IMR-90 (cell line): ENCODE data around the gene PARD6G. TPM values are rescaled to one million over a fixed set of nuclear protein-coding genes. Genes with fewer than 3 reads are reported as not detected.

Source experiments
- ATAC-seq: fragments of 200-7000 bp; cut with Tn5 transposase; 2 replicates; pipeline ENCODE4 v1.9.1; 2020; ENCODE audit warnings: low read depth, mild to moderate bottlenecking, moderate library complexity
- BruUV-seq: library from RNA; stranded (reverse); fragments of 400-500 nt; replicated peaks from 2 replicates; lab custom pipeline; 2021; lab: Mats Ljungman, UMichigan
- CTCF ChIA-PET: fragments of 300-600 bp; formaldehyde crosslinking; extraction: SDS; loops from one replicate; lab custom pipeline; 2021; ENCODE audit warnings: antibody characterized with exemption; lab: Yijun Ruan, JAX
- POLR2A ChIA-PET: fragments of 300-600 bp; sonication (Branson Sonifier 250); formaldehyde crosslinking; loops from one replicate; lab custom pipeline; 2022; ENCODE audit warnings: antibody characterized with exemption; ENCODE audit not compliant: unreplicated experiment; lab: Charles Lee
- DNase-seq: peaks from one replicate; pipeline ENCODE4 v3.0.0; 2013
- H2AFZ ChIP-seq: replicated peaks from 2 replicates; pipeline ENCODE3; 2013; ENCODE audit warnings: low read length, mild to moderate bottlenecking; ENCODE audit not compliant: poor library complexity
- H2AK5ac ChIP-seq: 2 replicates; pipeline ENCODE4 v1.6.1; 2013; ENCODE audit warnings: low read depth, low read length, inconsistent platforms
- H2AK9ac ChIP-seq: replicated peaks from 2 replicates; pipeline ENCODE3; 2013; ENCODE audit warnings: mild to moderate bottlenecking, low read depth, low read length, moderate library complexity; ENCODE audit not compliant: poor library complexity
- H2BK120ac ChIP-seq: 2 replicates; pipeline ENCODE4 v1.6.1; 2013; ENCODE audit warnings: low read depth, low read length, inconsistent platforms
- H2BK15ac ChIP-seq: 3 replicates; pipeline ENCODE4 v1.6.1; 2013; ENCODE audit warnings: low read depth, low read length, inconsistent platforms
- H2BK20ac ChIP-seq: 2 replicates; pipeline ENCODE4 v1.6.1; 2013; ENCODE audit warnings: low read depth, mild to moderate bottlenecking, inconsistent platforms, low read length, moderate library complexity
- H2BK5ac ChIP-seq: 2 replicates; pipeline ENCODE4 v1.6.1; 2013; ENCODE audit warnings: mild to moderate bottlenecking, low read depth, low read length, inconsistent platforms; ENCODE audit not compliant: poor library complexity, severe bottlenecking
- H3K14ac ChIP-seq: replicated peaks from 2 replicates; pipeline ENCODE4 v1.6.1; 2013; ENCODE audit warnings: low read depth, low read length, inconsistent platforms
- H3K18ac ChIP-seq: 2 replicates; pipeline ENCODE4 v1.6.1; 2013; ENCODE audit warnings: low read depth, low read length, control low read depth
- H3K23ac ChIP-seq: 2 replicates; pipeline ENCODE4 v1.6.1; 2013; ENCODE audit warnings: low read depth, low read length, inconsistent platforms
- H3K27ac ChIP-seq: 2 replicates; pipeline ENCODE4 v1.5.1; 2013; ENCODE audit warnings: mild to moderate bottlenecking, control low read depth, low read length; ENCODE audit not compliant: insufficient read depth
- H3K27me3 ChIP-seq: 2 replicates; pipeline ENCODE4 v1.6.1; 2013; ENCODE audit warnings: low read length; ENCODE audit not compliant: control insufficient read depth, insufficient read depth
- H3K36me3 ChIP-seq: 2 replicates; pipeline ENCODE4 v1.6.1; 2013; ENCODE audit warnings: low read length, mixed read lengths; ENCODE audit not compliant: control insufficient read depth, insufficient read depth
- H3K4ac ChIP-seq: 2 replicates; pipeline ENCODE4 v1.6.1; 2013; ENCODE audit warnings: low read depth, low read length, inconsistent platforms
- H3K4me1 ChIP-seq: 2 replicates; pipeline ENCODE4 v1.6.1; 2013; ENCODE audit warnings: low read length, mixed read lengths; ENCODE audit not compliant: control insufficient read depth, insufficient read depth
- H3K4me2 ChIP-seq: 2 replicates; pipeline ENCODE4 v1.6.1; 2013; ENCODE audit warnings: low read depth, mild to moderate bottlenecking, control low read depth, low read length, moderate library complexity
- H3K4me3 ChIP-seq: 2 replicates; pipeline ENCODE4 v1.5.1; 2013; ENCODE audit warnings: low read depth, mild to moderate bottlenecking, control low read depth, low read length, moderate library complexity; ENCODE audit not compliant: insufficient read depth
- H3K56ac ChIP-seq: 2 replicates; pipeline ENCODE4 v1.6.1; 2013; ENCODE audit warnings: low read length, inconsistent platforms; ENCODE audit not compliant: insufficient read depth; ENCODE audit errors: extremely low read depth
- H3K79me1 ChIP-seq, 2 experiments: 2 replicates each; pipeline ENCODE4 v1.6.1; 2013; ENCODE audit warnings: low read length in 2 of 2, inconsistent platforms in 1 of 2, low read depth in 1 of 2
- H3K9ac ChIP-seq: 2 replicates; pipeline ENCODE4 v1.6.1; 2013; ENCODE audit warnings: low read depth, low read length, control low read depth
- H3K9me1 ChIP-seq: 2 replicates; pipeline ENCODE4 v1.6.1; 2013; ENCODE audit warnings: low read length, inconsistent platforms; ENCODE audit not compliant: insufficient read depth
- H3K9me3 ChIP-seq: 2 replicates; pipeline ENCODE4 v1.6.1; 2013; ENCODE audit warnings: low read length; ENCODE audit not compliant: control insufficient read depth, insufficient read depth
- H4K20me1 ChIP-seq: 2 replicates; pipeline ENCODE4 v1.6.1; 2013; ENCODE audit warnings: low read length, inconsistent platforms; ENCODE audit not compliant: insufficient read depth
- H4K5ac ChIP-seq: 2 replicates; pipeline ENCODE4 v1.6.1; 2013; ENCODE audit warnings: mild to moderate bottlenecking, low read depth, low read length, control low read depth
- H4K8ac ChIP-seq, 2 experiments: 2 replicates each; pipeline ENCODE4 v1.6.1; 2013; ENCODE audit warnings: low read depth in 2 of 2, low read length in 2 of 2, control low read depth in 1 of 2, inconsistent platforms in 1 of 2
- H4K91ac ChIP-seq: 2 replicates; pipeline ENCODE4 v1.6.1; 2013; ENCODE audit warnings: low read depth, low read length, inconsistent platforms; ENCODE audit not compliant: insufficient read depth
- BHLHE40 ChIP-seq: fragments of 150-350 bp; IDR thresholded peaks from 2 replicates; pipeline ENCODE4 v1.6.1; 2016; ENCODE audit warnings: mild to moderate bottlenecking, low read depth, low read length
- CEBPB ChIP-seq: IDR thresholded peaks from 2 replicates; pipeline ENCODE4 v1.6.1; 2012; ENCODE audit warnings: low read depth, low read length, improper control_type of control experiment
- CHD1 ChIP-seq: IDR thresholded peaks from 2 replicates; pipeline ENCODE4 v1.6.1; 2012; ENCODE audit warnings: low read depth, low read length, improper control_type of control experiment
- FOS ChIP-seq: fragments of 150-350 bp; IDR thresholded peaks from 2 replicates; pipeline ENCODE4 v1.6.1; 2016; ENCODE audit warnings: low read depth, low read length
- MAFK ChIP-seq: IDR thresholded peaks from 2 replicates; pipeline ENCODE4 v1.6.1; 2012; ENCODE audit warnings: low read depth, low read length, improper control_type of control experiment
- MAZ ChIP-seq: IDR thresholded peaks from 2 replicates; pipeline ENCODE4 v1.6.1; 2012; ENCODE audit warnings: low read depth, mild to moderate bottlenecking, low read length, improper control_type of control experiment, moderate library complexity, borderline replicate concordance
- MXI1 ChIP-seq: IDR thresholded peaks from 2 replicates; pipeline ENCODE4 v1.6.1; 2012; ENCODE audit warnings: low read depth, mild to moderate bottlenecking, low read length, moderate library complexity, borderline replicate concordance
- NFE2L2 ChIP-seq: fragments of 150-350 bp; IDR thresholded peaks from 2 replicates; pipeline ENCODE4 v1.6.1; 2016; ENCODE audit warnings: low read depth, mild to moderate bottlenecking, low read length
- POLR2A ChIP-seq: IDR thresholded peaks from 2 replicates; pipeline ENCODE4 v1.6.1; 2012; ENCODE audit warnings: mild to moderate bottlenecking, low read depth, low read length
- SMC3 ChIP-seq: fragments of 150-350 bp; IDR thresholded peaks from 2 replicates; pipeline ENCODE4 v1.6.1; 2016; ENCODE audit warnings: low read depth, mild to moderate bottlenecking, antibody characterized with exemption, low read length, moderate library complexity
- WGBS, 2 experiments: methylation state at CpG; one replicate each; pipeline versions ENCODE4 v1.1.5 to v1.1.7; 2013; ENCODE audit warnings: missing lambda C conversion rate in 2 of 2; ENCODE audit not compliant: insufficient read length in 1 of 2; ENCODE audit errors: extremely low coverage in 2 of 2; 5-methylcytosine and 5-hydroxymethylcytosine counted together
- dilution Hi-C: fragments of 300-500 bp; cut with HindIII; formaldehyde crosslinking; loops from one replicate; pipeline ENCODE4 v1.14.3; 2018; ENCODE audit warnings: low sequenced_read_pairs; ENCODE audit not compliant: unreplicated experiment
- in situ Hi-C: fragments of 300-500 bp; cut with MboI; formaldehyde crosslinking; loops from 3 replicates; pipeline ENCODE4 v1.14.3; 2019; ENCODE audit warnings: low sequenced_read_pairs, inconsistent platforms, mixed read lengths
- intact Hi-C: fragments of 100-400 bp; cut with micrococcal nuclease; formaldehyde crosslinking; loops from 2 replicates; pipeline ENCODE4 v1.10.0; 2022
- polyA plus RNA-seq, 3 experiments: library from polyadenylated mRNA; depleted of rRNA; stranded (reverse); fragments of >200 nt; gene quantifications; 2 replicates each; pipeline ENCODE4 v1.2.3, GENCODE V29; 2012; ENCODE audit warnings: low replicate concordance in 1 of 3
- total RNA-seq: library from RNA; depleted of rRNA; stranded (reverse); fragments of >200 nt; gene quantifications from 2 replicates; pipeline ENCODE4 v1.2.3, GENCODE V29; 2012
- TF ChIP-seq, protein P1 (sequence below): conservative IDR thresholded peaks from 2 replicates; pipeline ENCODE4 v1.5.1; 2012; ENCODE audit warnings: mild to moderate bottlenecking, low read depth, low read length, improper control_type of control experiment
- TF ChIP-seq, protein P2 (sequence below): fragments of 150-350 bp; IDR thresholded peaks from 2 replicates; pipeline ENCODE4 v1.6.1; 2016; ENCODE audit warnings: low read depth, mild to moderate bottlenecking, low read length, moderate library complexity, borderline replicate concordance
- TF ChIP-seq, protein P3 (sequence below): fragments of 150-350 bp; IDR thresholded peaks from 2 replicates; pipeline ENCODE4 v1.6.1; 2017; ENCODE audit warnings: mild to moderate bottlenecking, antibody characterized with exemption, low read length, low read depth

Gene PARD6G
- total and polyA plus RNA-seq, 2 of the 4 experiments (the other 2 are of a cell fraction), result 2.5 to 4.6 TPM

DNA sequence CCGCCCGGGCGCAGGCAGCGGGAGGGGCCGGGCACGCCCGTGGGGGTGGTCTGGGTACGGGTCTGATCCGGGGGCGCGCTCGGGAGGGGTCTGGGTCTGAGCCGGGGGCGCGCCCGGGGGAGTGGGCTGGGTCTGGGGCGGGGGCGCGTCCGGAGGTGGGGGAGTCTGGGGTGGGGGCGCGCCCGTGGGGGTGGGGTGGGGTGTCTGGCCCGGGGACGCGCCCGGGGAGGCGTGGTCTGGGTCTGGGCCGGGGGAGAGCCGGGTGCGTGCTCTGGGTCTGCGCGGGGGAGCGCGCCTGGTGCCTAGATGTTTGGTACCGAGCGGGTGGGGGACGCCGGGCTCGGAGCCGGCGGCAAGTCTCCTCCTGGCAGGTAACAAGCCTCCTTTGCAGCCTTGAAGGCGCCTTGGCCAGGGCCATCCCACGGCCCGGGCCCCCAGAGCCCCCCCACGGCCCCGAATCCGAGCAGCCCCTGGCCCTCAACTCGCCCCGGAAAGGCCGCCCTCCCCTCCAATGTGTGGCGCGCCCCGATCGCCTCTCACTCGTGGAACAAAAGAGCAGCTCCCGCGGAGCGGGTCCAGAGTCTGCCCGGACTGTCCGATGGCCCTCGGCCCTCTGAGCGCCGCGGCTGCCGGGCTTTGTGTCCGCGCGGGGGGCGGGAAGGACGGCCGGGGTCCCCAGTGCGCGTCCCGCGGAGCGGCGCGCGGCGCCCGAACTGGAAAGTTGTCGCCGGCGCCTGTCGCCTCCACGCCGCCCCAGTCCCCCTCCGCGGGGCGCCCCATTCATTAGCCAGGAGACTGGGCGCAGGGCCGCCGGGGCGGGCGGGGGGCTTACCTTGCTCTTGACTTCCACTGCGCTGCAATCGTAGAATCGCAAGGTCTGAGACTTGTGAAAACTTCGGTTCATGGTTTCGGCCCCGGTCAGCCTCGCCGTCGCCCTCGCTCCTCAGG is 595 bp downstream of the PARD6G start:
- Histone ChIP-seq H3K9me1 (no peaks in the 10 kb centered on the region), H3K27ac (peak overlapping the region; percentile 40; the same call in 1 of the 2 replicates), H3K9ac (peak overlapping the region; percentile 90), H3K4me1 (peaks cover 2% of the 10 kb centered on the region), H3K36me3 (no peaks in the 10 kb centered on the region), H3K4me3 (peak overlapping the region; percentile 99), H3K79me1 (peaks cover 0 to 30% of the 10 kb centered on the region in 2 experiments; a peak in 1 of 4 replicates), H3K23ac (peak overlapping the region; percentile 71; the same call in 1 of the 2 replicates), H4K5ac (no peak overlapping the region), H3K9me3 (no peaks in the 10 kb centered on the region), H3K18ac (peak overlapping the region; percentile 37; the same call in 1 of the 2 replicates), H3K14ac (no peak overlapping the region), H2BK15ac (no peak overlapping the region), H3K27me3 (no peaks in the 10 kb centered on the region), H2AK9ac (peak overlapping the region; percentile 66), H3K4ac (peak overlapping the region; percentile 35), H2BK5ac (no peak overlapping the region), H2AFZ (peak overlapping the region; percentile 90), H3K4me2 (peak overlapping the region; percentile 78), H2AK5ac (no peak overlapping the region), H2BK20ac (no peak overlapping the region), H3K56ac (no peak overlapping the region), H4K20me1 (peaks cover 6% of the 10 kb centered on the region; the same call in 1 of the 2 replicates), H4K91ac (no peak overlapping the region), H2BK120ac (no peak overlapping the region), H4K8ac (no peak overlapping the region)
- CTCF ChIA-PET, result no interaction called here
- intact Hi-C loops, result loop anchor here (1.0 kb wide), 1 partner anchor 137 kb away; the partner anchor contains the start of gene ADNP2
- 0% methylated on average over 13 of the region's 106 CpGs; no CpG with 5 or more reads in 1 of the 2 experiments for WGBS, 2 experiments
- in situ Hi-C loops, result no loop called here
- BruUV-seq, result no TSS peak
- DNase-seq (no peak), ATAC-seq (peak; percentile 28)
- dilution Hi-C loops, result no loop called here
- POLR2A ChIA-PET, result no interaction called here
- TF ChIP-seq NFE2L2 (no peak), CEBPB (no peak), BHLHE40 (no peak), MAFK (no peak), FOS (no peak), MAZ (no peak; the same call in 1 of the 2 replicates), POLR2A (no peak), SMC3 (no peak), MXI1 (no peak), CHD1 (no peak)
- TF ChIP-seq, protein P1, sequence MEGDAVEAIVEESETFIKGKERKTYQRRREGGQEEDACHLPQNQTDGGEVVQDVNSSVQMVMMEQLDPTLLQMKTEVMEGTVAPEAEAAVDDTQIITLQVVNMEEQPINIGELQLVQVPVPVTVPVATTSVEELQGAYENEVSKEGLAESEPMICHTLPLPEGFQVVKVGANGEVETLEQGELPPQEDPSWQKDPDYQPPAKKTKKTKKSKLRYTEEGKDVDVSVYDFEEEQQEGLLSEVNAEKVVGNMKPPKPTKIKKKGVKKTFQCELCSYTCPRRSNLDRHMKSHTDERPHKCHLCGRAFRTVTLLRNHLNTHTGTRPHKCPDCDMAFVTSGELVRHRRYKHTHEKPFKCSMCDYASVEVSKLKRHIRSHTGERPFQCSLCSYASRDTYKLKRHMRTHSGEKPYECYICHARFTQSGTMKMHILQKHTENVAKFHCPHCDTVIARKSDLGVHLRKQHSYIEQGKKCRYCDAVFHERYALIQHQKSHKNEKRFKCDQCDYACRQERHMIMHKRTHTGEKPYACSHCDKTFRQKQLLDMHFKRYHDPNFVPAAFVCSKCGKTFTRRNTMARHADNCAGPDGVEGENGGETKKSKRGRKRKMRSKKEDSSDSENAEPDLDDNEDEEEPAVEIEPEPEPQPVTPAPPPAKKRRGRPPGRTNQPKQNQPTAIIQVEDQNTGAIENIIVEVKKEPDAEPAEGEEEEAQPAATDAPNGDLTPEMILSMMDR, result no peak
- TF ChIP-seq, protein P2, sequence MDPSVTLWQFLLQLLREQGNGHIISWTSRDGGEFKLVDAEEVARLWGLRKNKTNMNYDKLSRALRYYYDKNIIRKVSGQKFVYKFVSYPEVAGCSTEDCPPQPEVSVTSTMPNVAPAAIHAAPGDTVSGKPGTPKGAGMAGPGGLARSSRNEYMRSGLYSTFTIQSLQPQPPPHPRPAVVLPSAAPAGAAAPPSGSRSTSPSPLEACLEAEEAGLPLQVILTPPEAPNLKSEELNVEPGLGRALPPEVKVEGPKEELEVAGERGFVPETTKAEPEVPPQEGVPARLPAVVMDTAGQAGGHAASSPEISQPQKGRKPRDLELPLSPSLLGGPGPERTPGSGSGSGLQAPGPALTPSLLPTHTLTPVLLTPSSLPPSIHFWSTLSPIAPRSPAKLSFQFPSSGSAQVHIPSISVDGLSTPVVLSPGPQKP, result no peak
- TF ChIP-seq, protein P3, sequence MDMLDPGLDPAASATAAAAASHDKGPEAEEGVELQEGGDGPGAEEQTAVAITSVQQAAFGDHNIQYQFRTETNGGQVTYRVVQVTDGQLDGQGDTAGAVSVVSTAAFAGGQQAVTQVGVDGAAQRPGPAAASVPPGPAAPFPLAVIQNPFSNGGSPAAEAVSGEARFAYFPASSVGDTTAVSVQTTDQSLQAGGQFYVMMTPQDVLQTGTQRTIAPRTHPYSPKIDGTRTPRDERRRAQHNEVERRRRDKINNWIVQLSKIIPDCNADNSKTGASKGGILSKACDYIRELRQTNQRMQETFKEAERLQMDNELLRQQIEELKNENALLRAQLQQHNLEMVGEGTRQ, result no peak
